ENCODE data around the gene HDX. TPM values are rescaled to one million over a fixed set of nuclear protein-coding genes. Genes with fewer than 3 reads are reported as not detected.
"Not testable (repeated sequence)": the region's sequence is repeated elsewhere in the genome, so short reads cannot be mapped to it uniquely, and the experiment has no call there.

Gene HDX
- polyA plus RNA-seq, 3 donors = 2.1 to 3.9 (median 2.8) TPM

- no peak overlapping the region for H3K4me2 ChIP-seq (replicated peaks; ENCODE audit: extremely low read depth, low read length, poor library complexity, severe bottlenecking)
- H3K9me3 ChIP-seq (replicated peaks in 1 of 2; ENCODE audit: control insufficient read depth in 1 of 2, insufficient read depth in 1 of 2, low read length in 2 of 2) = no peaks in the 10 kb centered on the region
- no peak overlapping the region for H3K4me3 Mint-ChIP-seq
- H3K27ac Mint-ChIP-seq = no peak overlapping the region
- H3K9ac ChIP-seq (ENCODE audit: insufficient read depth, low read length, poor library complexity, severe bottlenecking) = no peak overlapping the region
- H3K9me3 Mint-ChIP-seq = peaks cover 0 to 3% (median 0%) of the 10 kb centered on the region in 7 donors
- H3K4me1 ChIP-seq (ENCODE audit: control insufficient read depth in 1 of 2, insufficient read depth in 2 of 2, low read length in 2 of 2) = no peaks in the 10 kb centered on the region
- H3K27me3 Mint-ChIP-seq (ENCODE audit: low read depth in 3 of 3) = no peaks in the 10 kb centered on the region
- H3K36me3 ChIP-seq (replicated peaks in 1 of 2; ENCODE audit: control insufficient read depth in 1 of 2, insufficient read depth in 2 of 2, low read length in 2 of 2) = no peaks in the 10 kb centered on the region
- no peaks in the 10 kb centered on the region for H3K4me1 Mint-ChIP-seq
- H3K27ac ChIP-seq (ENCODE audit: low read depth in 1 of 2, low read length in 2 of 2) = no peak overlapping the region
- no peak for DNase-seq
- no peaks in the 10 kb centered on the region for H3K36me3 Mint-ChIP-seq
- H3K27me3 ChIP-seq (ENCODE audit: control insufficient read depth in 2 of 2, insufficient read depth in 2 of 2, low read length in 2 of 2) = no peaks in the 10 kb centered on the region
- H4K20me1 ChIP-seq (ENCODE audit: insufficient read depth, low read length) = no peaks in the 10 kb centered on the region
- no peak for TF ChIP-seq CTCF (IDR thresholded peaks at IDR 0.05)
- no peak overlapping the region for H3K4me3 ChIP-seq (replicated peaks in 1 of 3; ENCODE audit: low read depth in 2 of 3, low read length in 3 of 3)
- intact Hi-C loops (cut with micrococcal nuclease) = no loop called here
- no peak overlapping the region for H2AFZ ChIP-seq (ENCODE audit: insufficient read depth, low read depth, low read length, poor library complexity, severe bottlenecking)
- H3K79me2 ChIP-seq (ENCODE audit: insufficient read depth, low read length) = no peaks in the 10 kb centered on the region
- WGBS (ENCODE audit: insufficient coverage) = no CpG with 5 or more reads among the region's 3 CpGs
Observed at GRCh38 chrX:84320023-84320422, 182.2 kb downstream of the HDX start.

GRCh38 chrX:84318661-84319060 lies 183.6 kb downstream of the HDX start:
- Histone ChIP-seq H3K4me1 (ENCODE audit: control insufficient read depth in 1 of 2, insufficient read depth in 2 of 2, low read length in 2 of 2) (no peaks in the 10 kb centered on the region), H3K9me3 (replicated peaks in 1 of 2; ENCODE audit: control insufficient read depth in 1 of 2, insufficient read depth in 1 of 2, low read length in 2 of 2) (no peaks in the 10 kb centered on the region), H2AFZ (ENCODE audit: insufficient read depth, low read depth, low read length, poor library complexity, severe bottlenecking) (no peak overlapping the region), H3K27me3 (ENCODE audit: control insufficient read depth in 2 of 2, insufficient read depth in 2 of 2, low read length in 2 of 2) (no peaks in the 10 kb centered on the region), H4K20me1 (ENCODE audit: insufficient read depth, low read length) (no peaks in the 10 kb centered on the region), H3K79me2 (ENCODE audit: insufficient read depth, low read length) (no peaks in the 10 kb centered on the region), H3K4me2 (replicated peaks; ENCODE audit: extremely low read depth, low read length, poor library complexity, severe bottlenecking) (no peak overlapping the region), H3K27ac (ENCODE audit: low read depth in 1 of 2, low read length in 2 of 2) (no peak overlapping the region), H3K4me3 (replicated peaks in 1 of 3; ENCODE audit: low read depth in 2 of 3, low read length in 3 of 3) (no peak overlapping the region), H3K9ac (ENCODE audit: insufficient read depth, low read length, poor library complexity, severe bottlenecking) (no peak overlapping the region), H3K36me3 (replicated peaks in 1 of 2; ENCODE audit: control insufficient read depth in 1 of 2, insufficient read depth in 2 of 2, low read length in 2 of 2) (no peaks in the 10 kb centered on the region)
- peaks cover 0 to 3% (median 0%) of the 10 kb centered on the region in 7 donors for H3K9me3 Mint-ChIP-seq
- no CpG with 5 or more reads among the region's 1 CpG for WGBS (ENCODE audit: insufficient coverage)
- H3K4me1 Mint-ChIP-seq = no peaks in the 10 kb centered on the region
- intact Hi-C loops (cut with micrococcal nuclease) = no loop called here
- DNase-seq = no peak
- TF ChIP-seq CTCF (IDR thresholded peaks at IDR 0.05) = no peak
- no peaks in the 10 kb centered on the region for H3K36me3 Mint-ChIP-seq
- H3K27me3 Mint-ChIP-seq (ENCODE audit: low read depth in 3 of 3) = no peaks in the 10 kb centered on the region
- no peak overlapping the region for H3K27ac Mint-ChIP-seq
- H3K4me3 Mint-ChIP-seq = no peak overlapping the region

GRCh38 chrX:84315946-84316345 lies 186.3 kb downstream of the HDX start:
- H3K27me3 ChIP-seq (ENCODE audit: control insufficient read depth in 2 of 2, insufficient read depth in 2 of 2, low read length in 2 of 2); H3K9ac ChIP-seq (ENCODE audit: insufficient read depth, low read length, poor library complexity, severe bottlenecking); H3K4me3 ChIP-seq (replicated peaks in 1 of 3; ENCODE audit: low read depth in 2 of 3, low read length in 3 of 3); H3K36me3 Mint-ChIP-seq; H3K9me3 ChIP-seq (replicated peaks in 1 of 2; ENCODE audit: control insufficient read depth in 1 of 2, insufficient read depth in 1 of 2, low read length in 2 of 2); H3K27ac Mint-ChIP-seq; H3K9me3 Mint-ChIP-seq; H3K4me1 Mint-ChIP-seq; DNase-seq; H4K20me1 ChIP-seq (ENCODE audit: insufficient read depth, low read length); H3K4me3 Mint-ChIP-seq; H3K4me2 ChIP-seq (replicated peaks; ENCODE audit: extremely low read depth, low read length, poor library complexity, severe bottlenecking); intact Hi-C loops (cut with micrococcal nuclease); H3K4me1 ChIP-seq (ENCODE audit: control insufficient read depth in 1 of 2, insufficient read depth in 2 of 2, low read length in 2 of 2); H3K79me2 ChIP-seq (ENCODE audit: insufficient read depth, low read length); H3K36me3 ChIP-seq (replicated peaks in 1 of 2; ENCODE audit: control insufficient read depth in 1 of 2, insufficient read depth in 2 of 2, low read length in 2 of 2); H2AFZ ChIP-seq (ENCODE audit: insufficient read depth, low read depth, low read length, poor library complexity, severe bottlenecking); H3K27me3 Mint-ChIP-seq (ENCODE audit: low read depth in 3 of 3); H3K27ac ChIP-seq (ENCODE audit: low read depth in 1 of 2, low read length in 2 of 2): not testable (repeated sequence)

Measured in CD14-positive monocyte (primary cell).